Measurements from ENCODE around the gene GMDS. TPM values are rescaled to one million over a fixed set of nuclear protein-coding genes. Genes with fewer than 3 reads are reported as not detected.

Gene GMDS
- total RNA-seq, 1 experiment from 2014 or later, result 11.0 TPM

- no peak for DNase-seq (ENCODE audit: low read depth)
Observed at GRCh38 chr6:1657771-1658165, 587.6 kb downstream of the GMDS start.

DNA sequence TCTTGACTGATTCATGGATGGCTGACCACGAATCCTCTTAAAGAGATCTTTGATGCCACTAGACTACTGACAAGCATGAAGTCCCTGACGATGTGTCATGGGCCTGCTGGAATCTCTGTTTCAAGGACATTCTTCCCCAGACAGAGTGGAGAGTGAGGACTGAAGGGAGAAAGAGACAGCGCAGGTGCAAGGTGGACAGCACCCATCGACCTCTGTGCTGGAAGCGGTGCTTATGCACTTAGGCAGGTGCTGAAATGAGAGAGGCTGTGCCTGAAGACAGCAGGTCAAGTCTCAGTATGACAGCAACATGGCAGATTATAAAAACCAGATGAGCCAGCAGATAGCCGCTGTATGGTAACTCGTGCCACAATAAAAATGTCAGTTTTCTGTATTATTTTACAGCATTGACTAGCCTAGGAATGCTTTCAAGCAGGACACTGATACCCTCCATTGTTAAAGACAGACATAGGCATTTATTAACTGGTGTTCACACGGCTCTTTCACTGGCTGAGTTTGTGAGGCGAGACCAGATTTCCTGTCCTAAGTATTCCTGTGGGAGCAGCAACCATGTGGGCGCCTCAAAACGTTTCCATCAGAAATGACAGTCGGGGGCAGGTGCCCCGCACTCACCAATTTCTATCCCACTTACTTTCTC, 588.2 kb downstream of the GMDS start:
- no peak for DNase-seq (ENCODE audit: low read depth)

DNA sequence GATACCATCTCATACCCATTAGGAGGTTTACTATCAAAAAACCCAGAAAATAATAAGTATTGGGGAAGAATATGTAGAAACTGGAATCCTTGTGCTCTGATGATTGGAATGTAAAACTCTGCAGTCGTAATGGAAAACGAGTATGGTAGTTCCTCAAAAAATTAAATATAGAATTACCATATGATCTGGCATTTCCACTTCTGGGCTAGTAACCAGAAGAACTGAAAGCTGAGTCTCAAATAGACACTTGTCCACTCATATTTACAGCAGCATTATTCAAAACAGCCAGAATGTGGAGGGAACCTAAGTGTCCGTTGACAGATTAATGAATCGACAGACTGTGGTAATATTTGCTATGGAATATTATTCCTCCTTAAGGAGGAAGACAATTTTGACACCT, 591.4 kb downstream of the GMDS start:
- DNase-seq (ENCODE audit: low read depth), result no peak

GRCh38 chr6:1652842-1653241, 592.6 kb downstream of the GMDS start:
- DNase-seq (ENCODE audit: low read depth), result no peak

DNA sequence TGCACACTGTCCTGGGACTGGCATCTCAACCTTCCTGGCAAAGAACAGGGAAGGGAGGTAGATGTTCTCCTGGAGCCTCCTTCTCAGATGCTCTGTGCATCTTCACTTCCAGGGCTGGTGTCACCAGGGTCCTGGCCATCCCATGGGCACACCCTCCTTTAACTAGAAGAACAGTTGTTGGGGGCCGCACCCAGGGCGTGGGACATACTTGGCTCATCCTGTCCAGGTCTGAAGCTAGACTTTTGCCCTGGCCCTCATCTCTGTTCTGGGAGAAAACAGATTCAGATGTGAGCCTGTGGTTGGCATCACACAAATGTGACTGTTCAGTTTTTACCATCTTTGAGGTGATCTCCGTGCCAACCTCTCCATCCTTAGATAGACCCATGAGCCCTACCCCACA, 594.0 kb downstream of the GMDS start:
- no peak for DNase-seq (ENCODE audit: low read depth)

DNA sequence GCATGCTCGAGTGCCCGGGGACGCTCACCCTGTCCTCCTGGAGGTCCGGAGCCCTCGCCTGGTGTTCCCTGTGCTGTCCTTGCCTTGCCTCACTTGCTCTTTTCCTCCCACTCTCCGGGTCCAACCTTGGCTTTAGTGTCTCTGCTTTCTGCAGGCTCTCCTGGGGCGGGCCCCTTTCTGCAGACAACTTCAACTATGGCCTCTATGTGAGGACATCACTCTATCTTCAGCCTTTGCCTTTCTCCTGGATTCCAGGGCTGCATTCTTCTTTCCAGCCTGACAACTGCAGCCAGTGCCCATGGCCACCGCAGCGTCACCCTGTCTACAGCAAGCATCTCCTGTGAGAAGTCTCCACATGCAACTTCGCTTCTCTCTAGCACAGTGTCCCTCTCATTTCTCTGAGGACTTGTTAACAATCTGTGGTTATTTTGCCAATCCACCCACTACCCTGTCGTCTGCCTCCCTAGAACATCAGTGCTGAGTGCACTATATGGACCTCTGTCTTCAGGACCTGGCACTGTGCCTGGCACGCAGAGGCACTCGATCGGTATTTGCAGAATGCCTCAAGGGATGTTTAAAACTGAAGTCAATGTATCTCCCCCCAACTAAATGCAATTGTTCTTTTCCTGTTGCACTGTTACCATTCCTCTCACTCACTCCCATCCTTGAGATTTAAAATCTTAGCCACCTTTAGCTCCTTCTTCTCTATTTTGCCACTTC, 599.8 kb downstream of the GMDS start:
- DNase-seq (ENCODE audit: low read depth), result no peak

GRCh38 chr6:1644516-1645060, 600.8 kb downstream of the GMDS start:
- no peak for DNase-seq (ENCODE audit: low read depth)

DNA sequence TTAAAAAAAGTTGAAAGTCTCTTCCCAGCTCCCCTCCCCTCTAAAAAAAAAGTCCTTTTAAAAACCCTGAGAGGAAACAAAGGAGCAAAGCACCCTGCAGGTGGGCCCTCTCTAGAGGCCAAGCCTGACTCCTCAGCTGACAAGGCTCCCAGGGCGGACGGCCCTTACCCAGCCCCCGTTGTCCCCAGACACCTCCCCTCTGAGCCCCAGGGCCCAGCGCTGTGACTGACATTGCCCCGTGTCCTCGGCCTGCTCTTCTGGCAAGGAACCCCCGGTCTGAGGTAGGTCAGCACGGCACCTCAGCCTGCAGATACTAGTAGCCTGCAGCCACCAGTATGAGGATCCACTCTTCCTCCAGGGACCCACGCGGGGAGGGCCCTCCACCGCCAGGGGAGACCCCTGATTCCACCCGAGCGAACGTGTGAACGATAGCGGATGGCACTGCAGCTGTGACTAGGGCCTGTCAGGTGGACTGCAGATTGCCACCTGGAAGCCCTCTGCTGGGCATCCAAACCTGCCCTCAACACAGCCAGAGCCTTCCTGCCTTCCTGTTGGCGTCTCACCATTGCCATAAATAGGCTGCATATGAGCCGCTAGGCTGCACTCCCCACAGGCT, 601.5 kb downstream of the GMDS start:
- DNase-seq (ENCODE audit: low read depth), result no peak

DNA sequence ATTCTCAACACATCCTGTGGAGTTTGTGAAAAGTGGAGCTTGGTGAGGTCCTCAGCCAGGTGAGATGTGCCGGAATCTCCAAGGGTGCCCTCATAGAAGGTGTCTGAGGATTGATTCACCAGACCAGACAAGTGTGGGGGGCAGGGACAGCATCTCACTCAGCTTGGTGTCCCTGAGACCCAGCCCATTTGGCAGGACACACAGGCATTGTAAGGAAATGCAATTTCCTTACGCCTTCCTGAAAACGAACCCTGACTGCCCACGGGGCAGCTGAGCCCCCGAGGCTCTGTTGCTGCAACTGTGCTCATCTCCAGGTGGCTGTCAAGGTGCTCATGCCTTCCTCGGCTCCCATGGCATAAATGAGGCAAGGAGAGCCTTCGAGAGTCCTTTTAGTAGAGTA, 602.3 kb downstream of the GMDS start:
- no peak for DNase-seq (ENCODE audit: low read depth)

- no peak for DNase-seq (ENCODE audit: low read depth)
Observed at GRCh38 chr6:1641343-1641885, 604.0 kb downstream of the GMDS start.

GRCh38 chr6:1640476-1640875, 604.9 kb downstream of the GMDS start:
- no peak for DNase-seq (ENCODE audit: low read depth)

DNA sequence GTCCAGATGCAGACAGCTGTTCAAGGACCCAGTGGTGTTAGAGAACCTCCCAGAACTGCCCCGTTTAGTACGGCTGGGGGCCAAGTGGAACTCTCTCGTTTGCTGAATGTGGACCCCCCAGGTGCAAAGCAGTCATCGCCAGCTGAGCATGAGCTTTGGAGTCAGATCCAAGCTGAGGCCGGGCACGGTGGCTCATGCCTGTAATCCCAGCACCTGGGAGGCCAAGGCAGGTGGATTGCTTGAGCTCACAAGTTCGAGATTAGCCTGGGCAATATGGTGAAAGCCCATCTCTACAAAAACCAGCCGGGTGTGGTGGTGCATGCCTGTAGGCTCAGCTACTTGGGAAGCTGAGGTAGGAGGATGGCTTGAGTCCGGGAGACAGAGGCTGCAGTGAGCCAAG, 606.0 kb downstream of the GMDS start:
- no peak for DNase-seq (ENCODE audit: low read depth)

DNA sequence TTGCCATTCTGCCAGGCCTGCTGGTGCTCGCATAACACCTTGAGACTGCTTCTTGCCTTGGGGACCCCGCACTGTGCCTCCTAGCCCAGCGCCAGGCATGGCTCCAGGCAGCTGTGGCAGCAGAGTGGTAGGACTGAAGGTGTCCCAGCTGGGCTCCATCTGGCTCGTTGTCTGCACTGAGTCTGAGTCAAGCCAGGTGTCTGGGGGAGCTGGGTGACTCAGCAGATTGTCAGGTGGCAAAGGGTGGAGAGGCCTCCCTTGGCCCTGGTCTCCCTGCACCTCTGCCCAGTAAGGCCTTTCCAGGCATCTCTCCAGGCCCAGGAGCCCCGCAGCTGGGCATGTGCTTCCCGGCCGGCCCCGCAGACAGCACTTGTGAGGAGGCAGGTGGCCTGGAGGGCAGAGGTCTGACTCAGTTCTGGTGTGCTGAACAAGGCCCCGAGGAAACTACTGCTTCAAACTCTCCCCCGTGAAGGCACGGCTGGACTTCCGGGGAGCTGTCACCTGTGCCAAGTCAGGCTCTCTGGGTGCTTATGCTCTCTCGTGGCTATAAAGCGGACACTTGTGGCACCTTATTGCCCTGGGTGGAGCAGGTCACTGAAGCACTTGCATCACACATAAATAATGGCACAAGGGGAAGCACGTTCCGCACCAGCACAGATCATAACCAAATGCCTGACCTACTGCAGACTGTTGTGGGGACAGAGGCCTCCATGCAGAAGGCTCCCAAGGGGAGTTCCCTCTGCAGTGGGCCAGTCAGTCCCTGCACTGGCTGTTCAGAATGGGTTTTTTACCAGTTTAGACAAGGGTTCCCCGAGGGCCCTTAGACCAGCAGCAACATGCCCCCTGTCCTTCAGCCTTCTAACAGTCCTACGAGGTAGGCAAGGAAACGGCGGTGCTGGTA, 608.2 kb downstream of the GMDS start:
- DNase-seq (ENCODE audit: low read depth), result no peak

DNA sequence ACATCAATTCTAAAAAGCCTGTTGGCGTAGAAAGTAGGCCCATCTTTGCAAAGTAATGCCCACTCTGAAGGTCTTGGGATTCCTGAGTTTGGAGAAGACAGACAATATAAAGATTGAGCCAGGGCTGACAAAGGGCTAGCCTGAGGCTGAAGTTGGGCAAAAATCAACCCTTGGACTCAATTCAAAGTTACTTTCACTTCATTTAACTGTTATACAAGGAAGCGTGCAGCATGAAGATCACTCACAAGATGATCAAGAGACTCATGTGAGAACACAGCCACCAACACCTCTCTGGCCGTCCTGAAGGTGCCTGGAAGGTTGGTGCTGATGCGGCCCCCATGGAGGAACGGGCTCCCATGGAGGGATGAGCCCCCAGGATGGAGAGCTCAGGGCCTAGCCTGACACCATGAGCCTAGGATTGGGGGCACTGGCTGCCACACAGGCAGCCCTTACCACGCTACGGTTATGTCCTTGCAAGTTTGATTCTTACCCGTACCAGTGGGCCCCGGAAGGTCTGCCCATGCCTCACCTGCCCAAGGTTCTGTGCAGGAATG, 609.1 kb downstream of the GMDS start:
- DNase-seq (ENCODE audit: low read depth), result no peak

GRCh38 chr6:1635305-1636010, 609.9 kb downstream of the GMDS start:
- DNase-seq (ENCODE audit: low read depth), result no peak

- DNase-seq (ENCODE audit: low read depth), result no peak
Observed at GRCh38 chr6:1634081-1634480, 611.3 kb downstream of the GMDS start.

GRCh38 chr6:1633366-1634021, 611.9 kb downstream of the GMDS start:
- DNase-seq (ENCODE audit: low read depth), result no peak

- no peak for DNase-seq (ENCODE audit: low read depth)
Observed at GRCh38 chr6:1631251-1631650, 614.2 kb downstream of the GMDS start.

GRCh38 chr6:1630771-1631217, 614.6 kb downstream of the GMDS start:
- no peak for DNase-seq (ENCODE audit: low read depth)
